Uterus (tissue), 2 donors: ENCODE data around the gene CEP78.

ENCODE experiments used
- POLR2A ChIP-seq, 2 donors: fragments of 450-650 bp; IDR thresholded peaks; one replicate each; pipeline ENCODE4 v1.6.1; 2016; ENCODE audit warnings: antibody characterized with exemption in 2 of 2, mild to moderate bottlenecking in 1 of 2, moderate library complexity in 1 of 2
- TF ChIP-seq, protein P1 (sequence below), 4 experiments: fragments of 200-600 bp in 2 of 4; fragments of 450-650 bp in 2 of 4; sonication (generic) in 2 of 4; IDR thresholded peaks; one replicate each; pipeline ENCODE4 v1.5.1; 2016 to 2019; ENCODE audit warnings: antibody characterized with exemption in 4 of 4, mild to moderate bottlenecking in 2 of 4, moderate library complexity in 1 of 4

- TF ChIP-seq, protein P1, sequence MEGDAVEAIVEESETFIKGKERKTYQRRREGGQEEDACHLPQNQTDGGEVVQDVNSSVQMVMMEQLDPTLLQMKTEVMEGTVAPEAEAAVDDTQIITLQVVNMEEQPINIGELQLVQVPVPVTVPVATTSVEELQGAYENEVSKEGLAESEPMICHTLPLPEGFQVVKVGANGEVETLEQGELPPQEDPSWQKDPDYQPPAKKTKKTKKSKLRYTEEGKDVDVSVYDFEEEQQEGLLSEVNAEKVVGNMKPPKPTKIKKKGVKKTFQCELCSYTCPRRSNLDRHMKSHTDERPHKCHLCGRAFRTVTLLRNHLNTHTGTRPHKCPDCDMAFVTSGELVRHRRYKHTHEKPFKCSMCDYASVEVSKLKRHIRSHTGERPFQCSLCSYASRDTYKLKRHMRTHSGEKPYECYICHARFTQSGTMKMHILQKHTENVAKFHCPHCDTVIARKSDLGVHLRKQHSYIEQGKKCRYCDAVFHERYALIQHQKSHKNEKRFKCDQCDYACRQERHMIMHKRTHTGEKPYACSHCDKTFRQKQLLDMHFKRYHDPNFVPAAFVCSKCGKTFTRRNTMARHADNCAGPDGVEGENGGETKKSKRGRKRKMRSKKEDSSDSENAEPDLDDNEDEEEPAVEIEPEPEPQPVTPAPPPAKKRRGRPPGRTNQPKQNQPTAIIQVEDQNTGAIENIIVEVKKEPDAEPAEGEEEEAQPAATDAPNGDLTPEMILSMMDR (IDR thresholded peaks at IDR 0.05), result no peak
- TF ChIP-seq POLR2A (IDR thresholded peaks at IDR 0.05), result no peak
Observed at GRCh38 chr9:78303377-78304062, 67.6 kb downstream of the CEP78 start.
